GM19240 (cell line): ENCODE data around the gene ANKRD9.

Experiments
- DNase-seq: peaks from one replicate; pipeline ENCODE4 v3.0.0; 2011; ENCODE audit warnings: low spot score; ENCODE audit not compliant: insufficient read length

Gene ANKRD9

GRCh38 chr14:102499401-102500157 lies 10.0 kb downstream of the ANKRD9 start:
- DNase-seq = no peak

DNA sequence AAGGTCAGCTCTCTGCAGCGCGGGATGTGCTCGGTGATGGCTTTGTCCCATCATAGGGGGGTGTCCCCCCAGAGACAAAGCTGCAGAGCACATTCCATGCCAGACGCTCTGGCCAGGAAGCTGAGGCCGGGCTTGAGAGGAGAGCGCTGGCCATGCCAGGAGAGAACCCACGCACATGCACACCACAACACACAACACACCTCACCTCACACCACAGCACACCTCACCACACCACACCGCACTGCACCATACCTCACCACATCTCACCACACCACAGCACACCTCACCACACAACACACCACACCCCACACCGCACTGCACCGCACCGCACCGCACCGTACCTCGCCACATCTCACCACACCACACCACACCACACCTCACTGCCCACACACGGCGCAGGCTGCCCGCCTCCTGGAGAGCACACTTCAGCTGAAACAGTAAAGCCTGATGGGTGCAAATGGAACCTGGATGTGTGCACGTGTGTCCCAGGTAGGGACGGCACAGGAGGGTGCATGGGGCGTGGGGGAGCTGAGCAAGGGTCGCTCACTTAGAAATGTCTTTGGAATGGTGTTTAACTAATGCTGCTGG lies 10.8 kb downstream of the ANKRD9 start:
- no peak for DNase-seq

DNA sequence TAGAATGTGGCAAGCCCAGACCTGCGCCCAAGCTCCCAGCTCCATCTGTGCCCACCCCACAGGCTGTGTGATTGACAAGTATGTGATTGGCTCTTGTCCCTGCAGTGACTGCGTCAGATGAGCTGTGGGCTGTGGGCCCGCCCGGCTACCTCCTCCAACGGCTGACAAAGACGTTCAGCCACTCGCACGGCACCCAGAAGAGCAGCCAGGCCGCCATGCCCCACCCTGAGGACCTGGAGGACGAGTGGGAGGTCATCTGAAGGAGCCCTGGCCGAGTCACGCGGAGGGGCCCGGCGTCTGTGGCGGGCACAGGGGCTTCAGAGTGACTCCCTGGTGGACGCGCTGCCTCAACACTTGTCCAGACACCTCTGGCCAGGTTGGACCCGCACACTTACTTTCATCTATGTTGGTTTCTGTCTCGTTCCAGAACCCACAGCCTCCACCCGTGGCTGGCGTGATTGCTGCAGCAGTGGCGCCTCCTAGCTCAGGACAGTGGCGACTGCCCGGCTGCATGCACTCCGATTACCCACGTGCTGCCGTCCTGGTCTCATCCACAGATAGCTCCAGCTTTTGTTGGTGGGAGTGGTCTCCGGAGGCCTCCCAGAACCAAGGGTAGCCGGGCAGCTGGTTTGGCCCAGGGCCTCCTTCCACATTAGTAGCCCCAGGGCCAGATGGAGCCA lies 11.4 kb downstream of the ANKRD9 start:
- DNase-seq = no peak

- DNase-seq = no peak
Measured at GRCh38 chr14:102496958-102497744, 12.4 kb downstream of the ANKRD9 start.

DNA sequence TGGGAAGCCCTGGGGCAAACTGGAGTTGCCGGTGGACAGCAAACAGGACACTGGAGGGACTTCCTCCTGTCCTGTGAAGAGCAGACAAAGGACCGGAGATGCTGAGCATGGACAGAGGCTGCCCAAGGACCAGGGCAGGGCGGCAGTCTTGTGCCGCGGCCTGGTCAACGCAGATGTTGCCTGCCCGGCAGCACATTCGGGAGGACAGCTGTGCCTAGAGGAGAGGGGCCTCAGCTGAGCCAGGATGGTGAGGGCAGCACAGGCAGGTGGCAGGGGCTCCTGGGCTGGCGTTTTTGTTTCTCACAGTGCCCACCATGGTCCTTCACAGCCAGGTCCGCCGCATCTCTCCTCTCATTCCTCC lies 13.3 kb downstream of the ANKRD9 start:
- DNase-seq = no peak

GRCh38 chr14:102495491-102496330 lies 13.9 kb downstream of the ANKRD9 start:
- no peak for DNase-seq

DNA sequence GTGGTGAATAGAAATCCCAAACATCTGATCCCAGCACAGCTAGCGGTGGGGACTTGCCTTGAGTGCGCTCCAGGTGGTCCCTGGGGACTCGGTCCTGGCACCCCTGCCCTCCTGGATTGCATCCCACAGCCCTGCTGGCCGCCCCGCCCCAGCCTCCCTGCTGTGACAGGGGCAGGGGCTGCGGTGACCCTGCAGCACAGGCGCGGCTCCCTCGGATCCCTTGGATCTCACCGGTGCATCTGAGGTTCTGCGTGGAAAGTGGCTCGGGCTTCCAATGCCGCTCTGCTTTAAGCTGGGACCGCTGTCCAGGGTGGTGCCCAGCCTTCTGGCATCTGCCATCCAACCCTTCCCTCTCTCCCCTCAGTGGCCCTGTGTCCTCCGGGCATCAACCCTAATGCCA lies 16.0 kb downstream of the ANKRD9 start:
- no peak for DNase-seq

- DNase-seq = no peak
Measured at GRCh38 chr14:102493096-102493495, 16.5 kb downstream of the ANKRD9 start.

- no peak for DNase-seq
Measured at GRCh38 chr14:102492531-102492910, 17.1 kb downstream of the ANKRD9 start.

DNA sequence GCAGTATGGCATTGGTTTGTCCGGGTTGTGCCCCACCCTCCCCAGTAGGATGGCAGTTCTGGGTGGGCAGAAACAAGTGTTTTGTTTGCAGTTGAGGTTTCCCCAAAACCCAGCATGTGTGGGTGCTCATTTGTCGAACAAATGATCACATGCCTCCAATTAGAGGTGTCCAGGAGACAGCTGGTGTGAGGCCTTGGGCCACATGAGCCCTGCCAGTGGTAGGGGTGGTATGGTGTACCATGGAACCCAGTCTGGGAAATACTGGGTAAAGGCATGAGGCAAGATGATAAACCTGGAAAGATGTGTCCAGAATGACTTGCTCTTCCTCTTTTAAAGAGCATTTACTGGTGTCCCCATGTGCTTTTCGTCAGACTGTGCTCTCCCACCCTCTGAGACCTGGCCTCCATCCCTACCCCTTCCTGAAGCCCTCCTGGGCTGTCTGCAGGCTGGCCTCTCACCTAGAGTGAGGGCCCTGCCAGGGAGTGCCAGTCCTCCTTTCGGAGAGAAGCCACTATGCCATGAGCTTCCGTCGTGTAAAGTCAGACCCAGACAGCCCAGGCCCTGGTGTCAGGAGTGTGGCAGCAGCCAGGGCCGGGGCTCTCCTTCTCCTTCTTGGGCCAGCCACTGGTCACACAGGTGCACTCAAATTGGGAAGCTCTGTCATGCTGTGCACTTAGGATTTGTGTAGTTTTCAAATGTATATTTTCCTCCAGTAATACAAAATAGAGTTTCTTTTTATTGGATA lies 17.6 kb downstream of the ANKRD9 start:
- no peak for DNase-seq

GRCh38 chr14:102491366-102491765 lies 18.2 kb downstream of the ANKRD9 start:
- no peak for DNase-seq

GRCh38 chr14:102490456-102490855 lies 19.1 kb downstream of the ANKRD9 start:
- no peak for DNase-seq

- DNase-seq = no peak
Measured at GRCh38 chr14:102487204-102487577, 22.4 kb downstream of the ANKRD9 start.

GRCh38 chr14:102486513-102487203 lies 22.9 kb downstream of the ANKRD9 start:
- no peak for DNase-seq

- DNase-seq = no peak
Measured at GRCh38 chr14:102485693-102486512, 23.7 kb downstream of the ANKRD9 start.

GRCh38 chr14:102484316-102484715 lies 25.3 kb downstream of the ANKRD9 start:
- no peak for DNase-seq

- DNase-seq = no peak
Measured at GRCh38 chr14:102481791-102482238, 27.8 kb downstream of the ANKRD9 start.

- DNase-seq = no peak
Measured at GRCh38 chr14:102481371-102481770, 28.2 kb downstream of the ANKRD9 start.

DNA sequence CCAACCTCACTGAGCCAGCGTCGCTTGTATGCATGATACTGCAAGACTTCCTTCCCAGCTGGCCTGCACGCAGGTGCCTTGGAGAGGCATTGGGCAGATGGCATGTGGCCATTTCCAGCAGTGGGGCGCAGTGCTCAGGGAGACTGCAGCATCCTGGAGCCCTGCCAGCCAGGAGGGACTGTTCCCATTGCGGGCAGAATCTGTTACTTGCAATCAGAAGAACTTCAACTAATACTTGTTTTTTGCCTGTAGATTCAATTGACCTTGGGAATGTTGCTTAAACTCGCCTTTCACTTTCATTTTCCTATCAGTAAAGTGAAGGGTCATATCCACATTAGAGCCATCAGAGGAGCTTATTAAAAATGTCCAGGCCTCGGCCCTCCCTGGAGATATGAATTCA lies 29.8 kb downstream of the ANKRD9 start:
- DNase-seq = no peak
